CD14-positive monocyte (primary cell): ENCODE results near the gene PCDHGA8. TPM values are rescaled to one million over a fixed set of nuclear protein-coding genes. Genes with fewer than 3 reads are reported as not detected.
A peak's percentile ranks its signal among the peaks of the same experiment; 100 is the strongest.

Experiments used
- DNase-seq, 3 donors: peaks; one replicate each; pipeline ENCODE4 v3.0.0-alpha.2; 2011 to 2022
- H2AFZ ChIP-seq: 2 replicates; pipeline ENCODE4 v1.6.0; 2012; ENCODE audit warnings: mild to moderate bottlenecking, low read depth, low read length, inconsistent platforms; ENCODE audit not compliant: insufficient read depth, poor library complexity, severe bottlenecking
- H3K27ac ChIP-seq, 2 donors: 1 replicate in 1 of 2; 2 replicates in 1 of 2; pipeline ENCODE4 v1.5.1; 2012 to 2013; ENCODE audit warnings: low read length in 2 of 2, control low read depth in 1 of 2, inconsistent platforms in 1 of 2, low read depth in 1 of 2, mild to moderate bottlenecking in 1 of 2
- H3K27me3 ChIP-seq, 2 donors: one replicate each; pipeline versions ENCODE4 v1.6.0 to v1.6.1; 2011 to 2013; ENCODE audit warnings: low read length in 2 of 2; ENCODE audit not compliant: control insufficient read depth in 2 of 2, insufficient read depth in 2 of 2
- H3K36me3 ChIP-seq, 2 donors: replicated peaks in 1 of 2; 1 replicate in 1 of 2; 2 replicates in 1 of 2; pipeline versions ENCODE4 v1.5.1 to v1.6.1; 2012 to 2013; ENCODE audit warnings: low read length in 2 of 2, control low read depth in 1 of 2, inconsistent platforms in 1 of 2, mild to moderate bottlenecking in 1 of 2; ENCODE audit not compliant: insufficient read depth in 2 of 2, control insufficient read depth in 1 of 2
- H3K4me1 ChIP-seq, 2 donors: 1 replicate in 1 of 2; 2 replicates in 1 of 2; pipeline versions ENCODE4 v1.5.1 to v1.6.1; 2012 to 2013; ENCODE audit warnings: low read length in 2 of 2, control low read depth in 1 of 2, inconsistent platforms in 1 of 2, mild to moderate bottlenecking in 1 of 2, moderate library complexity in 1 of 2; ENCODE audit not compliant: insufficient read depth in 2 of 2, control insufficient read depth in 1 of 2
- H3K4me2 ChIP-seq: replicated peaks from 2 replicates; pipeline ENCODE3; 2012; ENCODE audit warnings: low read length, moderate library complexity, mild to moderate bottlenecking; ENCODE audit not compliant: poor library complexity, severe bottlenecking; ENCODE audit errors: extremely low read depth
- H3K4me3 ChIP-seq, 3 experiments: fragments of 200-600 bp in 1 of 3; sonication (generic) in 1 of 3; replicated peaks in 1 of 3; 1 replicate in 2 of 3; 2 replicates in 1 of 3; pipeline ENCODE4 v1.5.1; 2011 to 2013; ENCODE audit warnings: low read length in 3 of 3, mild to moderate bottlenecking in 3 of 3, control low read depth in 2 of 3, low read depth in 2 of 3, inconsistent platforms in 1 of 3, moderate library complexity in 1 of 3
- H3K79me2 ChIP-seq: 2 replicates; pipeline ENCODE4 v1.6.0; 2012; ENCODE audit warnings: mild to moderate bottlenecking, control low read depth, inconsistent platforms, low read length, moderate library complexity; ENCODE audit not compliant: insufficient read depth
- H3K9ac ChIP-seq: 2 replicates; pipeline ENCODE4 v1.6.0; 2017; ENCODE audit warnings: low read length, mild to moderate bottlenecking; ENCODE audit not compliant: insufficient read depth, poor library complexity, severe bottlenecking
- H3K9me3 ChIP-seq, 2 donors: replicated peaks in 1 of 2; 1 replicate in 1 of 2; 2 replicates in 1 of 2; pipeline versions ENCODE4 v1.5.1 to v1.6.1; 2012 to 2013; ENCODE audit warnings: low read length in 2 of 2, control low read depth in 1 of 2; ENCODE audit not compliant: control insufficient read depth in 1 of 2, insufficient read depth in 1 of 2
- H4K20me1 ChIP-seq: 2 replicates; pipeline ENCODE4 v1.6.0; 2012; ENCODE audit warnings: mild to moderate bottlenecking, low read length, control low read depth, moderate library complexity; ENCODE audit not compliant: insufficient read depth
- H3K27ac Mint-ChIP-seq, 7 donors: one replicate each; pipeline ENCODE4 v1.8.0; 2020; ENCODE audit warnings: mild to moderate bottlenecking in 7 of 7, mixed read lengths in 7 of 7, moderate library complexity in 6 of 7, inconsistent platforms in 2 of 7
- H3K27me3 Mint-ChIP-seq, 3 donors: one replicate each; pipeline ENCODE4 v1.8.0; 2021 to 2022; ENCODE audit warnings: low read depth in 3 of 3, mild to moderate bottlenecking in 3 of 3, mixed read lengths in 3 of 3, moderate library complexity in 3 of 3, inconsistent platforms in 1 of 3
- H3K36me3 Mint-ChIP-seq, 2 donors: one replicate each; pipeline ENCODE4 v1.8.0; 2020; ENCODE audit warnings: mixed read lengths in 2 of 2, inconsistent platforms in 1 of 2, mild to moderate bottlenecking in 1 of 2
- H3K4me1 Mint-ChIP-seq: one replicate; pipeline ENCODE4 v1.8.0; 2020; ENCODE audit warnings: mild to moderate bottlenecking, mixed read lengths
- H3K4me3 Mint-ChIP-seq, 2 donors: one replicate each; pipeline ENCODE4 v1.8.0; 2020; ENCODE audit warnings: mild to moderate bottlenecking in 2 of 2, mixed read lengths in 2 of 2, moderate library complexity in 1 of 2
- H3K9me3 Mint-ChIP-seq, 7 donors: one replicate each; pipeline ENCODE4 v1.8.0; 2020 to 2022; ENCODE audit warnings: mixed read lengths in 7 of 7, mild to moderate bottlenecking in 6 of 7, moderate library complexity in 6 of 7, inconsistent platforms in 2 of 7
- CTCF ChIP-seq: fragments of 200-600 bp; IDR thresholded peaks from one replicate; pipeline ENCODE4 v1.8.0; 2022; ENCODE audit warnings: antibody characterized with exemption, mild to moderate bottlenecking
- whole genome bisulfite sequencing: methylation state at CpG from one replicate; pipeline ENCODE4 v1.1.5; 2013; ENCODE audit warnings: missing lambda C conversion rate; ENCODE audit not compliant: insufficient coverage; 5-methylcytosine and 5-hydroxymethylcytosine counted together
- intact Hi-C, 2 donors: fragments of 100-400 bp; cut with micrococcal nuclease; formaldehyde crosslinking; loops; one replicate each; pipeline versions ENCODE4 v1.15.0 to v1.15.1; 2023
- polyA plus RNA-seq, 3 donors: library from polyadenylated mRNA; depleted of rRNA in 1 of 3; unstranded in 2 of 3; stranded (reverse) in 1 of 3; fragments of 300-500 nt in 2 of 3; fragments of >200 nt in 1 of 3; fragmentation: Illumina TruSeq in 2 of 3; gene quantifications; 1 replicate in 2 of 3; 2 replicates in 1 of 3; pipeline ENCODE4 v1.2.3, GENCODE V29; 2012 to 2021

Gene PCDHGA8
- polyA plus RNA-seq, 3 donors = not detected

DNA sequence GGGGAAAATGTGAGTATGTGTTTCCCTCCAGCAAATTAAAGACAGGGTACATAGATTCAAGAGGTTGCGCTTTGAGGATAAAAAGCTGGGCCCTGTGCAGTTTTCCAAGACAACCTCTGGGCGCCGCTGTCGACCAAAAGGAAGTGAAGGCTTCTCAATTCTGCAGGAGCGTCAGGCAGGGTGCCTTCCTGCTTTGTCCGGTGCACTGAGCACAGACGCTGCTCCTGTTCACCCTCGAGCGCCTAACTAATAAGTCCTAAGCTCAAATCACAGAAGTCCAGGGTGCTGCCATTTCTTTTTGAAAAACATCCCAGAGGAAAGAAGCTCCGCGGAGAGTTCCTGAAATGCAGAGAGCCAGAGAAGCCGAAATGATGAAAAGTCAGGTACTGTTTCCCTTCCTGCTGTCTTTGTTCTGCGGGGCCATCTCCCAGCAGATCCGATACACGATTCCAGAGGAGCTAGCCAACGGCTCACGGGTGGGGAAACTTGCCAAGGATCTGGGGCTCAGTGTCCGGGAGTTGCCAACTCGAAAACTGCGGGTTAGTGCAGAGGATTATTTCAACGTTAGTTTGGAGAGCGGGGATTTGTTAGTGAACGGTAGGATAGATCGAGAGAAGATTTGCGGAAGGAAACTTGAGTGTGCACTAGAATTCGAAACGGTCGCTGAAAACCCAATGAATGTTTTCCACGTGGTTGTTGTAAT lies 42.4 kb upstream of the PCDHGA8 start, which contains the start of gene PCDHGB1:
Gene PCDHGB1 (plus strand): TSS at position 183 of the 703 bp plus-strand sequence. CDS start 162 bp downstream, at position 345.
- H3K9ac ChIP-seq = no peak within 1 kb of the TSS
- H3K4me2 ChIP-seq = no peak within 1 kb of the TSS
- intact Hi-C loops = no loop called here
- no peaks in the 10 kb centered on the region for H3K36me3 ChIP-seq
- DNase-seq = no peak
- Mint-ChIP-seq H3K27me3 (peaks cover 32 to 58% (median 51%) of the 10 kb centered on the region in 3 donors), H3K9me3 (peaks cover 37 to 76% (median 67%) of the 10 kb centered on the region in 7 donors), H3K27ac (no peak within 1 kb of the TSS), H3K4me3 (peak within 1 kb of the TSS in 1 of 2 donors; percentile 71), H3K36me3 (peaks cover 9 to 11% of the 10 kb centered on the region in 2 donors), H3K4me1 (no peaks in the 10 kb centered on the region)
- H3K9me3 ChIP-seq = peaks cover 45 to 80% of the 10 kb centered on the region in 2 donors
- no peaks in the 10 kb centered on the region for H3K79me2 ChIP-seq
- H3K27me3 ChIP-seq = peaks cover 22 to 60% of the 10 kb centered on the region in 2 donors
- H2AFZ ChIP-seq = no peak within 1 kb of the TSS
- WGBS = 22% methylated on average over 28 of the region's 29 CpGs
- no peak within 1 kb of the TSS for H3K27ac ChIP-seq
- no peaks in the 10 kb centered on the region for H4K20me1 ChIP-seq
- TF ChIP-seq CTCF = peak; percentile 16
- H3K4me3 ChIP-seq = no peak within 1 kb of the TSS
- no peaks in the 10 kb centered on the region for H3K4me1 ChIP-seq

DNA sequence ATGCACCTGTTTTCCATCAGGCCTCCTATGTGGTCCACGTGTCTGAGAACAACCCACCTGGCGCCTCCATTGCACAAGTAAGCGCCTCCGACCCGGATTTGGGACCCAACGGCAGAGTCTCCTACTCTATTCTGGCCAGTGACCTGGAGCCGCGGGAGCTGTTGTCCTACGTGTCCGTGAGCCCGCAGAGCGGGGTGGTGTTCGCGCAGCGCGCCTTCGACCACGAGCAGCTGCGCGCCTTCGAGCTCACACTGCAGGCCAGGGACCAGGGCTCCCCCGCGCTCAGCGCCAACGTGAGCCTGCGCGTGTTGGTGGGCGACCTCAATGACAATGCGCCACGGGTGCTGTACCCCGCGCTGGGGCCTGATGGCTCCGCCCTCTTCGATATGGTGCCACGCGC lies 40.8 kb upstream of the PCDHGA8 start:
- intact Hi-C loops = no loop called here

More for the DNA sequence above, 40.8 kb upstream of the PCDHGA8 start:
- TF ChIP-seq CTCF = no peak
- no peaks in the 10 kb centered on the region for H3K4me1 ChIP-seq
- Mint-ChIP-seq H3K4me3 (peak overlapping the region in 1 of 2 donors; percentile 31), H3K9me3 (peaks cover 38 to 81% (median 66%) of the 10 kb centered on the region in 7 donors), H3K27ac (no peak overlapping the region), H3K27me3 (peaks cover 29 to 58% (median 53%) of the 10 kb centered on the region in 3 donors), H3K4me1 (no peaks in the 10 kb centered on the region), H3K36me3 (peaks cover 5 to 6% of the 10 kb centered on the region in 2 donors)
- peaks cover 21 to 67% of the 10 kb centered on the region in 2 donors for H3K27me3 ChIP-seq
- H3K27ac ChIP-seq = no peak overlapping the region
- H3K79me2 ChIP-seq = no peaks in the 10 kb centered on the region
- H3K9ac ChIP-seq = no peak overlapping the region
- H3K36me3 ChIP-seq = no peaks in the 10 kb centered on the region
- H4K20me1 ChIP-seq = no peaks in the 10 kb centered on the region
- WGBS = 35% methylated on average over 21 of the region's 36 CpGs
- H2AFZ ChIP-seq = no peak overlapping the region
- H3K4me3 ChIP-seq = no peak overlapping the region
- H3K4me2 ChIP-seq = no peak overlapping the region
- DNase-seq = no peak
- peaks cover 51 to 81% of the 10 kb centered on the region in 2 donors for H3K9me3 ChIP-seq
